Tibial artery (tissue), 4 donors: Measurements from ENCODE around the gene ACAT2.
"Not testable (repeated sequence)": the region's sequence is repeated elsewhere in the genome, so short reads cannot be mapped to it uniquely, and the experiment has no call there.

Experiments used
- DNase-seq, 2 donors: peaks; one replicate each; pipeline ENCODE4 v3.0.0-alpha.2; 2019
- H3K27ac ChIP-seq, 2 donors: fragments of 200-600 bp; sonication (generic) in 1 of 2; 1 replicate in 1 of 2; 2 replicates in 1 of 2; pipeline ENCODE4 v1.5.1; 2018 to 2019; ENCODE audit warnings: mild to moderate bottlenecking in 1 of 2
- H3K27me3 ChIP-seq, 2 donors: fragments of 200-600 bp; sonication (generic) in 1 of 2; one replicate each; pipeline versions ENCODE4 v1.5.1 to v1.6.0; 2016 to 2019
- H3K36me3 ChIP-seq, 3 donors: fragments of 200-600 bp; sonication (generic) in 2 of 3; one replicate each; pipeline ENCODE4 v1.5.1; 2016 to 2019; ENCODE audit warnings: mild to moderate bottlenecking in 2 of 3
- H3K4me1 ChIP-seq, 4 donors: fragments of 200-600 bp; sonication (generic) in 2 of 4; 1 replicate in 3 of 4; 2 replicates in 1 of 4; pipeline ENCODE4 v1.5.1; 2016 to 2019
- H3K4me3 ChIP-seq, 2 donors: fragments of 200-600 bp; sonication (generic) in 1 of 2; 1 replicate in 1 of 2; 2 replicates in 1 of 2; pipeline ENCODE4 v1.5.1; 2018 to 2019; ENCODE audit warnings: mild to moderate bottlenecking in 2 of 2
- H3K9me3 ChIP-seq, 3 donors: fragments of 200-600 bp; sonication (generic) in 1 of 3; one replicate each; pipeline ENCODE4 v1.5.1; 2016 to 2019
- CTCF ChIP-seq, 2 experiments: fragments of 200-600 bp in 1 of 2; fragments of 450-650 bp in 1 of 2; IDR thresholded peaks; one replicate each; pipeline ENCODE4 v1.5.1; 2017 to 2019; ENCODE audit warnings: antibody characterized with exemption in 2 of 2, mild to moderate bottlenecking in 1 of 2, moderate library complexity in 1 of 2
- intact Hi-C: fragments of 100-400 bp; cut with DNase I; formaldehyde crosslinking; loops from one replicate; pipeline ENCODE4 v1.15.0; 2023; ENCODE audit warnings: low total_unique reads

The ACAT2 gene

DNA sequence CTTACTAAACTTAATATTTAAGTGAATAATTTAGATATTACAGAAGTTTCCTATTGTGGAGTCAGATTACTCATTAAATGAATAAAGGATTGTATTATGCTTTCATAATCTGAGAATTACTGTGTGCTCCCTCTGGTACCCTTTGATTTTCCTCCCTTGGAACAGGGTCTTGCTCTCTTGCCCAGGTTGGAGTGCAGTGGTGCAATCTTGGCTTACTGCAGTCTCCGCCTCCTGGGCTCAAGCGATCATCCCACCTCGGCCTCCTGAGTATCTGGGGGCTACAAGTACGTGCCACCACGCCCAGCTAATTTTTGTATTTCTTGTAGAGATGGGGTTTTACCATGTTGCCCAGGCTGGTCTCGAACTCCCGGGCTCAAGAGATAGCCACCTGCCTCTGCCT, 24.9 kb upstream of the ACAT2 start:
- Histone ChIP-seq H3K4me3 (no peak overlapping the region), H3K9me3 (no peaks in the 10 kb centered on the region), H3K4me1 (peaks cover 0 to 63% (median 20%) of the 10 kb centered on the region in 4 donors), H3K27ac (no peak overlapping the region), H3K27me3 (no peaks in the 10 kb centered on the region), H3K36me3 (peaks cover 12 to 25% (median 18%) of the 10 kb centered on the region in 3 donors)
- no peak for DNase-seq
- intact Hi-C loops = no loop called here
- TF ChIP-seq CTCF (IDR thresholded peaks at IDR 0.05) = no peak

DNA sequence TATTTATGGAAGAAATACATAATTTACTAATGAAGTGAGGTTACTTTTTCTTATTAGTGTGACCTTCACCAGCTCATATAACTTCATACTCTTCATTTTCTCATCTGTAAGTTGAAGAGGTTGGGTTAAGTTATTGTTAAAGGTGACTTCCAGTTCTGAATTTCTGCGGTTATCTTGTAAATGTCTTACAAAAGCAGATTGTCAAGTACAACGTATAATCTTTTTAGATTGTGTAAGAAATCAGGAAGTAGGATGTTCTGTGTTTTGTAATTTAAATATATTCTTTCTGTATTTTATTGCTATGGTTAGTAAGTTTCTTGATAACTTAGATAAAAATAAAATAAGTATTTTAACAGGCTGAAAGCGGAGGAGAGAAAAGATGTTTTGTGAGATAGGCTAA, 22.5 kb upstream of the ACAT2 start:
- intact Hi-C loops = no loop called here
- Histone ChIP-seq H3K4me3 (no peak overlapping the region), H3K27me3 (no peaks in the 10 kb centered on the region), H3K4me1 (peaks cover 0 to 38% (median 12%) of the 10 kb centered on the region in 4 donors), H3K36me3 (peaks cover 37 to 49% (median 42%) of the 10 kb centered on the region in 3 donors), H3K9me3 (no peaks in the 10 kb centered on the region), H3K27ac (no peak overlapping the region)
- TF ChIP-seq CTCF (IDR thresholded peaks at IDR 0.05) = no peak
- no peak for DNase-seq

GRCh38 chr6:159742165-159742564, 19.7 kb upstream of the ACAT2 start:
- Histone ChIP-seq H3K4me3 (no peak overlapping the region), H3K4me1 (peaks cover 0 to 11% (median 4%) of the 10 kb centered on the region in 4 donors), H3K36me3 (peaks cover 65 to 77% (median 71%) of the 10 kb centered on the region in 3 donors), H3K27ac (no peak overlapping the region), H3K9me3 (no peaks in the 10 kb centered on the region), H3K27me3 (no peaks in the 10 kb centered on the region)
- no peak for DNase-seq
- no peak for TF ChIP-seq CTCF (IDR thresholded peaks at IDR 0.05)
- intact Hi-C loops = no loop called here

DNA sequence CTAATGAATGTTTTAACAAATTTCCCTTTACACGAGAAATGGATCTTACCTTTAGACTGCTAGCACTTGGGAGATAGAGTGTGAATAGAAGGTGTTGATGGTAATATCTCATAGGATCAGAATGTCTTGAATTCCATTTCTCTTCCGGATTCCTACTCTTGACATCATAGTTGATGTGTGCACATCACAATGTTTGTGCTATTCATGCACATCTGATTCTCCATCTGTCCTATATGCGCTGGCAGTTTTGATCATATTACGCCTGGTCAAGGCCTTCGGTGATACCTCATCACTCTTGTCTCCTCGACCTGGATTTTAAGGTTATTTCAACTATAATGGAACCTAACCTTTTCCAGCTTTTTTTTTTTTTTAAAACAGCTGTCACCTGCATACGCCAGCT, 16.8 kb upstream of the ACAT2 start:
- Histone ChIP-seq H3K27ac (no peak overlapping the region), H3K27me3 (no peaks in the 10 kb centered on the region), H3K4me3 (no peak overlapping the region), H3K9me3 (no peaks in the 10 kb centered on the region), H3K36me3 (peaks cover 80 to 99% (median 90%) of the 10 kb centered on the region in 3 donors), H3K4me1 (peaks cover 0 to 2% (median 0%) of the 10 kb centered on the region in 4 donors)
- intact Hi-C loops = no loop called here
- no peak for TF ChIP-seq CTCF (IDR thresholded peaks at IDR 0.05)
- DNase-seq = no peak

DNA sequence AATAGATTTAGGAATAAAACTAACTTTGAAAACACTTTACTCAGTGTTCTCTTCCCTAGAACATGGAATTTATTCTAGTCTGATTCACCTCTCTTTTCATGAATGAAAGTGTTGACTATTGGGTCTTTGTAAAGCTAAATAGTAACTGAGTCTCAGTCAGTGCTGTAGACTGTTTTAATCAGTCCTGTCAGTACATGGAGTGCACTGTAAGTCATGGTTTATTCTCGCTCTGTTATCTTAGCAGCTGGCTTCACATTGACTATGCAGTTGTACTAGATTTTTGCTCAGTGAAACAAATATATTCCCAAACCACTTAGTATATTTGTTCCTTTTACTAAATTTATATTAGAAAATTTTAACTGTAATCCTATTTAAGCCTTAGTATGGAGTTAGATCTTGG, 15.1 kb upstream of the ACAT2 start:
- no peak for DNase-seq
- TF ChIP-seq CTCF (IDR thresholded peaks at IDR 0.05) = no peak
- H3K36me3 ChIP-seq = peaks cover 84 to 94% (median 92%) of the 10 kb centered on the region in 3 donors
- intact Hi-C loops = no loop called here
- H3K27me3 ChIP-seq = no peaks in the 10 kb centered on the region
- no peak overlapping the region for H3K4me3 ChIP-seq
- H3K9me3 ChIP-seq = no peaks in the 10 kb centered on the region
- no peaks in the 10 kb centered on the region for H3K4me1 ChIP-seq
- no peak overlapping the region for H3K27ac ChIP-seq

DNA sequence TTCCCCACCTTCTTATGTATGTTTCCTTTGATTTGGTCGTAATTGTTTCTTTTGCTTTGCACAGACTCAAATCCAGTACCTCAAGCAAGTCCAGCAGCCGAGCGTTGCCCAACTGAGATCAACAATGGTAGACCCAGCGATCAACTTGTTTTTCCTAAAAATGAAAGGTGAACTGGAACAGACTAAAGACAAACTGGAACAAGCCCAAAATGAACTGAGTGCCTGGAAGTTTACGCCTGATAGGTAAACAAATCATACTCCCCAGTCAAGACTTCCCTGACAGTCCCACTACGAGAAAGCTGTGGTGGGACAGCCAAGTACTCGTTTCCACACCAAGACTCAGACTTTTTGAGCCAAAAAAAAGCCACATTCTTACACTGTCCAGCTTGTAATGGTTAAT, 13.7 kb upstream of the ACAT2 start:
- peaks cover 80 to 91% (median 91%) of the 10 kb centered on the region in 3 donors for H3K36me3 ChIP-seq
- H3K9me3 ChIP-seq, H3K27me3 ChIP-seq, H3K4me1 ChIP-seq, intact Hi-C loops, DNase-seq, H3K27ac ChIP-seq, H3K4me3 ChIP-seq: not testable (repeated sequence)
